Neural crest cell (in vitro differentiated cells): ENCODE results near the gene ACTR1B. TPM values are rescaled to one million over a fixed set of nuclear protein-coding genes. Genes with fewer than 3 reads are reported as not detected.

Source experiments
- DNase-seq: peaks from one replicate; pipeline ENCODE4 v3.0.0; 2021; ENCODE audit warnings: low read depth, mixed read lengths, low spot score
- H3K27ac Mint-ChIP-seq: one replicate; pipeline ENCODE4 v1.8.0; 2021; ENCODE audit warnings: mild to moderate bottlenecking, mixed read lengths; ENCODE audit not compliant: unreplicated experiment
- H3K27me3 Mint-ChIP-seq: 2 replicates; pipeline ENCODE4 v1.8.0; 2021; ENCODE audit warnings: low read depth, mild to moderate bottlenecking, mixed read lengths
- H3K36me3 Mint-ChIP-seq: 2 replicates; pipeline ENCODE4 v1.8.0; 2021; ENCODE audit warnings: low read depth, mild to moderate bottlenecking, mixed read lengths
- H3K4me1 Mint-ChIP-seq: 2 replicates; pipeline ENCODE4 v1.8.0; 2021; ENCODE audit warnings: mixed read lengths
- H3K4me3 Mint-ChIP-seq: one replicate; pipeline ENCODE4 v1.8.0; 2021; ENCODE audit warnings: mild to moderate bottlenecking, mixed read lengths
- H3K9me3 Mint-ChIP-seq: 2 replicates; pipeline ENCODE4 v1.8.0; 2021; ENCODE audit warnings: mixed read lengths
- total RNA-seq: library from RNA; stranded (reverse); gene quantifications from 2 replicates; pipeline ENCODE4 v1.2.1, GENCODE V29; 2021
- TF ChIP-seq, protein P1 (sequence below): fragments of 200-600 bp; sonication (generic); conservative IDR thresholded peaks from 2 replicates; pipeline ENCODE4 v1.5.0; 2021; ENCODE audit warnings: antibody characterized with exemption, mild to moderate bottlenecking

The ACTR1B gene
- total RNA-seq, 1 donor from 2014 or later: 62.6 TPM

DNA sequence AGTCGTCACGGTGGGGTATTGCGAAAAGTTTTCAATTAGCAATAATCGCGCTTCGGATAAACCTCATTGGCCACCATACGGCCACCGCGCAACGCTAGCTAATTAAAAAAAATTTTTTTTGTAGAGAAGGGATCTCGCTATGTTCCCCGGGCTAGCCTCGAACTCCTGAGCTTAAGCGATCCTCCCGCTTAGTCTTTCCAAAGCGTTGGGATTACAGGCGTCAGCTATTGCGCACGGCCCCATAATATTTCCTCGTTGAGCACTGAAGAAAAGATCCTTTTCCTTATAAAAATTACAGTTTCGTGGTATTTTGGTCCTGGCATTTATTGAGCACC lies 759 bp upstream of the ACTR1B start:
- Mint-ChIP-seq H3K9me3 (no peaks in the 10 kb centered on the region), H3K4me1 (peaks cover 32% of the 10 kb centered on the region), H3K27ac (peak overlapping the region; percentile 93), H3K4me3 (peak overlapping the region; percentile 91), H3K27me3 (no peaks in the 10 kb centered on the region), H3K36me3 (no peaks in the 10 kb centered on the region)
- no peak for DNase-seq
- TF ChIP-seq, protein P1, sequence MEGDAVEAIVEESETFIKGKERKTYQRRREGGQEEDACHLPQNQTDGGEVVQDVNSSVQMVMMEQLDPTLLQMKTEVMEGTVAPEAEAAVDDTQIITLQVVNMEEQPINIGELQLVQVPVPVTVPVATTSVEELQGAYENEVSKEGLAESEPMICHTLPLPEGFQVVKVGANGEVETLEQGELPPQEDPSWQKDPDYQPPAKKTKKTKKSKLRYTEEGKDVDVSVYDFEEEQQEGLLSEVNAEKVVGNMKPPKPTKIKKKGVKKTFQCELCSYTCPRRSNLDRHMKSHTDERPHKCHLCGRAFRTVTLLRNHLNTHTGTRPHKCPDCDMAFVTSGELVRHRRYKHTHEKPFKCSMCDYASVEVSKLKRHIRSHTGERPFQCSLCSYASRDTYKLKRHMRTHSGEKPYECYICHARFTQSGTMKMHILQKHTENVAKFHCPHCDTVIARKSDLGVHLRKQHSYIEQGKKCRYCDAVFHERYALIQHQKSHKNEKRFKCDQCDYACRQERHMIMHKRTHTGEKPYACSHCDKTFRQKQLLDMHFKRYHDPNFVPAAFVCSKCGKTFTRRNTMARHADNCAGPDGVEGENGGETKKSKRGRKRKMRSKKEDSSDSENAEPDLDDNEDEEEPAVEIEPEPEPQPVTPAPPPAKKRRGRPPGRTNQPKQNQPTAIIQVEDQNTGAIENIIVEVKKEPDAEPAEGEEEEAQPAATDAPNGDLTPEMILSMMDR: peak; percentile 24

DNA sequence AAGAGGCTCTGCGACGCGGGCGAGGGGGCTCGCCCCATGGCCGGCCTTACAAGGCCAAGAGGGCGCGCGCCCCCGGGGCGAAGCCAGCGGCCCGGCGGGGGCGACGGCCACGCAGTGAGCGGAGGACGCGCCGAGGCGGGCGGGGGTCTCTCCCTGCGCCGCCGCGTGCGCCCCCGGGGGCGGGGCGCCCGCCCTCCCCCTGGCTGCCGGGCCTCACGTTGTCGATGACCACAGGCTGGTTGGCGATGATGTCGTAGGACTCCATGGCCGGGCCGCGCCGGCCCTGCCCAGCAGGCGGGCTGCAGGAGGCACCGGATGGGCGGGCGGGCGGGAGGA lies 250 bp downstream of the ACTR1B start:
- Mint-ChIP-seq H3K4me3 (peak overlapping the region; percentile 88), H3K9me3 (no peaks in the 10 kb centered on the region), H3K27ac (no peak overlapping the region), H3K4me1 (peaks cover 32% of the 10 kb centered on the region), H3K36me3 (no peaks in the 10 kb centered on the region), H3K27me3 (no peaks in the 10 kb centered on the region)
- TF ChIP-seq, protein P1: no peak
- DNase-seq: no peak

DNA sequence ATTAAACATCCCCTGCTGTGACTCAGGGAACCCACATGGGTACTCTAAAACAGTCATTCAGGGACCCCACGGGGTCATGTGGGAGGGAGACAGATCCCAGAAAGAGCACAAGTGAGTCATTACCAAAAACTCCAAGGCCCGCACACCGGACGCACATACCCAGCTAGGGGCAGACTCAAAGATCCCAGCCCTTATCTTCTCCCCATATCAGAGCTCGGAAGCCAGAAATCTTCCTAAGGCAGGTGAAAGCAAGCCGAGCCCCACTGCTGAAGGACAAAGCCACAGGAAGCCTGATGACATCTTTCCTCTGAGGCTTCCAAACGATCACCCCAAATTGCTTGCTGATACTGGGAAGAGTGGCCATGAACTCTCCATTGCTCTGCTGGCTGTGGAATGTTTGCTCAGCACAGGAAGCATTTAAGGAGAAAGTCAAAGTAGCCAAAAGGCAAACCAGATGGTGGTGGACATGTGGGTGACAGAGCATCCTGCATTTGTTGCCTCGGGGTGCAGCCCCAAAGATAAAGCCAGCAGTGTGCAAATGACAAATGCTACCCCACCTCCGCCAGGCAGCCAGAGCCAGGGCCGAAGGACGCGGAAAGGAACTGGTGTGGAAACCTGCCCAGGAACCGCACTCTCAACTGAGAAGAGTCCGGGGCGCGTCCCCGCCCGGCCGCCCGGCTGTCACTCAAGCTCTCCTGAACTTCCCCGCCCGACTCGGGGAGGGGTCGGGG lies 784 bp downstream of the ACTR1B start:
- Mint-ChIP-seq H3K4me3 (peak overlapping the region; percentile 88), H3K9me3 (no peaks in the 10 kb centered on the region), H3K4me1 (peaks cover 32% of the 10 kb centered on the region), H3K27me3 (no peaks in the 10 kb centered on the region), H3K36me3 (no peaks in the 10 kb centered on the region), H3K27ac (peak overlapping the region; percentile 95)
- DNase-seq: peak; percentile 53
- TF ChIP-seq, protein P1: no peak

DNA sequence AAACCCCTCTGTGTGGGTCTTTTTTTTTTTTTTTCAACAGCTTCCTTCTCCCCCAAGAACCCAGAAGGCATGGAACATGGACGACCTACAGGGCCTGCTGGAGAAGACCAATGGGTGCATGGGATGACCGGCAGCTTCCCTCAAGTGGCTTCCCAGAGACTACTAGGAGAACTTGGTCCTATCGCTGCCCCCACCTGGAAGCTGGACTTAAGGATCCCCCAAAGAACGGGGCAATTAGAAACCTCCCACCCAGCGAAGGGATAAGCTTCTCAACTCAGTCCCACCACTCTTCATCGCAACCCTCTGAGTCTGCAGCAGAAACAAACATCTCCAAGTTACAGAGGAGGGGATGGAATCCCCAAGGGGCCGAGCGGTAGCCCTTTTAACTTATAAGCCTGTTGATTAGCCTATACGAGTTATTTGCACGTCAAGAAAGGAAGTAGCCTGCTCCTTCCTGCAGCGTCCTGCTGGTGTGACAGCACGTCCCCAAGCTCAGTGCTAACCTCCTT lies 1.4 kb downstream of the ACTR1B start:
- Mint-ChIP-seq H3K36me3 (peaks cover 3% of the 10 kb centered on the region), H3K27ac (peak overlapping the region; percentile 95), H3K4me1 (peaks cover 32% of the 10 kb centered on the region), H3K27me3 (no peaks in the 10 kb centered on the region), H3K4me3 (peak overlapping the region; percentile 88), H3K9me3 (no peaks in the 10 kb centered on the region)
- DNase-seq: no peak
- TF ChIP-seq, protein P1: no peak

DNA sequence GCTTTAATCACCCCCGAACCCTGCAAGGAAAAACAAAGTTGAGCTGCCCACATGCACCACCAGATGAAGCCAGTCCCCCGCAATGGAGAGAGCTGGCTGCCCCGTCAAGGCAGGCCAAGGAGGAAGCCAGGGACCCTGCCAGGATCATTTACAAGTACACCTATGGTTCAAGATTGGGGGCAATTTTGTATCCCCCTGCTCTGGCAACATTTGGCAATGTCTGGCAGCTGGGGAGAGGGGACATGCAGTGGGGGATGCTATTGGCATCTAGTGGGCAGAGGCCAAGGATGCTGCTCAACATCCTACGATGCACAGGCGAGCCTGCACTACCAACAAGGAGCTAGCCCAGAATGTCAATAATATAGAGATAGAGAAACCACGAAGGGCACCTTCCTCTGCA lies 1.9 kb downstream of the ACTR1B start:
- Mint-ChIP-seq H3K4me3 (peak overlapping the region; percentile 88), H3K9me3 (no peaks in the 10 kb centered on the region), H3K27ac (no peak overlapping the region), H3K27me3 (no peaks in the 10 kb centered on the region), H3K36me3 (peaks cover 4% of the 10 kb centered on the region), H3K4me1 (peaks cover 32% of the 10 kb centered on the region)
- TF ChIP-seq, protein P1: no peak
- DNase-seq: no peak
